Measurements from ENCODE around the gene LRRC75A.

The LRRC75A gene

GRCh38 chr17:16507918-16508533 is 16.0 kb upstream of the LRRC75A start:
- TF ChIP-seq, protein P1, sequence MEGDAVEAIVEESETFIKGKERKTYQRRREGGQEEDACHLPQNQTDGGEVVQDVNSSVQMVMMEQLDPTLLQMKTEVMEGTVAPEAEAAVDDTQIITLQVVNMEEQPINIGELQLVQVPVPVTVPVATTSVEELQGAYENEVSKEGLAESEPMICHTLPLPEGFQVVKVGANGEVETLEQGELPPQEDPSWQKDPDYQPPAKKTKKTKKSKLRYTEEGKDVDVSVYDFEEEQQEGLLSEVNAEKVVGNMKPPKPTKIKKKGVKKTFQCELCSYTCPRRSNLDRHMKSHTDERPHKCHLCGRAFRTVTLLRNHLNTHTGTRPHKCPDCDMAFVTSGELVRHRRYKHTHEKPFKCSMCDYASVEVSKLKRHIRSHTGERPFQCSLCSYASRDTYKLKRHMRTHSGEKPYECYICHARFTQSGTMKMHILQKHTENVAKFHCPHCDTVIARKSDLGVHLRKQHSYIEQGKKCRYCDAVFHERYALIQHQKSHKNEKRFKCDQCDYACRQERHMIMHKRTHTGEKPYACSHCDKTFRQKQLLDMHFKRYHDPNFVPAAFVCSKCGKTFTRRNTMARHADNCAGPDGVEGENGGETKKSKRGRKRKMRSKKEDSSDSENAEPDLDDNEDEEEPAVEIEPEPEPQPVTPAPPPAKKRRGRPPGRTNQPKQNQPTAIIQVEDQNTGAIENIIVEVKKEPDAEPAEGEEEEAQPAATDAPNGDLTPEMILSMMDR (IDR thresholded peaks at IDR 0.05; ENCODE audit: extremely low read depth, insufficient read depth, missing control alignments) = no peak
- DNase-seq (ENCODE audit: low spot score) = no peak
- in situ Hi-C loops (cut with MboI; ENCODE audit: low pct_unique_long_range_greater_than_20kb, low sequenced_read_pairs, unreplicated experiment) = no loop called here

- in situ Hi-C loops (cut with MboI; ENCODE audit: low pct_unique_long_range_greater_than_20kb, low sequenced_read_pairs, unreplicated experiment) = no loop called here
- TF ChIP-seq, protein P1 (IDR thresholded peaks at IDR 0.05; ENCODE audit: extremely low read depth, insufficient read depth, missing control alignments) = no peak
- no peak for DNase-seq (ENCODE audit: low spot score)
Observed at GRCh38 chr17:16506188-16506587, 14.2 kb upstream of the LRRC75A start.

DNA sequence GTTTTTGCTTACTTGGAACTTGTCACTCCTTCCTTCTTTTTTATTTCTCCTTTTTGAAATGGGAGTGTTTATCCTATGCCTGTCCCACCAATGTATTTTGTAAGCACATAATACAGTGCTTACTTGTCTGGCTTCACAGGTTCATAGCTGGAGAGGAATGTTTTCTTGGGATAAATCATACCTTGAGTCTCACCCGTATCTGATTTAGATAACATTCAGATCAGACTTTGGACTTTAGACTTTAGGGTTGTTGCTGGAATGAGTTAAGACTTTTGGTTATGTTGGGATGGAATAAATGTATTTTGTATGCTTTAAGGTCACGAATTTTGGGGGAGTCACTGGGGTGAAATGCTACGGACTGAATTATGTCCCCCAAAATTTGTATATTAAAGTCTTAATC is 13.0 kb upstream of the LRRC75A start:
- no peak for DNase-seq (ENCODE audit: low spot score)
- in situ Hi-C loops (cut with MboI; ENCODE audit: low pct_unique_long_range_greater_than_20kb, low sequenced_read_pairs, unreplicated experiment) = no loop called here
- TF ChIP-seq, protein P1 (IDR thresholded peaks at IDR 0.05; ENCODE audit: extremely low read depth, insufficient read depth, missing control alignments) = no peak

DNA sequence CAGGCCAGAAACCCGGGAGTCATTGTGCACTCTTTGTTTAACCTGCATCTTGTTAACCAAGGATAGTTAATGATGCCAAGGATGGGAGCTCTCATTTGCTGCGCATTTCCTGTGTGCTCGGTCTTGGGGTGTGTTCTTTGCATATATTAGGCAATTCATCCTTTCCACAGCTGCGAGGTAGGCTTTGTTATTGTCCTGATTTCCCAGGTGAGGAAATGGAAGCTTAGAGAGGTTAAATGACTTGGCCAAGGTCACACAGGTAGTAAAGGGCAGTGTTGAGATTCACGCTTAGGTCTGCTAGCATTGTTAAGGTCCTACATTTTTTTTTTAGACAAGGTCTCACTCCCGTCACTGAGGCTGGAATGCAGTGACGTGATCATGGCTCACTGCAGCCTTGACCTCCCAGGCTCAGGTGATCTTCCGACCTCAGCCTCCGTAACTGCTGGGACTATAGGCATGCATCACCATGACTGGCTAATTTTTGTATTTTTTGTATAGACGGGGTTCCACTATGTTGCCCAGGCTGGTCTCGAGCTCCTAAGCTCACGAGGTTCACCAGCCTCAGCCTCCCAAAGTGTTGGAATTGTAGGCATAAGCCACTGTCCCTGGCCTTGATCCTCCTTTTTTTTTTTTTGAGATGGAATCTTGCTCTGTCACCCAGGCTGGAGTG is 5.0 kb upstream of the LRRC75A start:
- in situ Hi-C loops (cut with MboI; ENCODE audit: low pct_unique_long_range_greater_than_20kb, low sequenced_read_pairs, unreplicated experiment) = no loop called here
- TF ChIP-seq, protein P1 (IDR thresholded peaks at IDR 0.05; ENCODE audit: extremely low read depth, insufficient read depth, missing control alignments) = no peak
- no peak for DNase-seq (ENCODE audit: low spot score)

DNA sequence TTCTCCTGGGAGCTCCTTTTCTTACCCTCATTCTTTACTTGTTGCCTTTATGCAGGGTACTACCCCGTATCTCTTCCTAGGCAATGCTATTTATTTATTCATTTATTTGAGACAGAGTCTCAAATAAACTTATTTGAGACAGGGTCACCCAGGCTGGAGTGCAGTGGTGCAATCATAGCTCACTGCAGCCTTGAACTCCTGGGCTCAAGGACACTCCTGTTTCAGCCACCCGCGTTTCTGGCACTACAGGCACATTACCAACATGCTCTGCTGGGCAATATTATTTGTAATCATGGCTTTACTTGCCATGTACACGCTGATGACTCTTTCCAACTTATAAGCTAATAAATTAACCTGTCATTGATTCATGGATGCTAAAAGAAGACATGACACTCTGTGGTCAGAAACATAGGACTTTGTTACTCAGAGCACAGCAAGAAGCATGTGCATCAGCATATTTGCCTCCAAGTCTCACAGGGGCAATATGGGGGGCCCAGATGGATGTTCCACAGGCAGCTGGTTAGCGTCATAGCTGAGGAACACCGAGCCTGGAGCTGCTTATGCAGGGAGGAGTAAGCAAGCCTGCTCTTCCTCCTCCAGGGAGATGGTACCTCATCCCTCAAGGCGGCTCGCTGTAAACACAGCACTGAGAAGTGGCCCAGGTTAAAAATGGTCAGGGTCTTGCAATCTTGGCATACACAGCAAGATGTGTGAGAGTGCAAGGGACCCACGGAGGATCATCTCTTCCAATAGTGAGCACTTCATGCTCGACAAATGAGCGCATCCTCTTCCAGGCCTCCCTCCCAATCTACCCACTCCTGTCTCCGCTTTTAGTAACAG is 4.2 kb upstream of the LRRC75A start:
- no peak for DNase-seq (ENCODE audit: low spot score)
- in situ Hi-C loops (cut with MboI; ENCODE audit: low pct_unique_long_range_greater_than_20kb, low sequenced_read_pairs, unreplicated experiment) = no loop called here
- TF ChIP-seq, protein P1 (IDR thresholded peaks at IDR 0.05; ENCODE audit: extremely low read depth, insufficient read depth, missing control alignments) = no peak

DNA sequence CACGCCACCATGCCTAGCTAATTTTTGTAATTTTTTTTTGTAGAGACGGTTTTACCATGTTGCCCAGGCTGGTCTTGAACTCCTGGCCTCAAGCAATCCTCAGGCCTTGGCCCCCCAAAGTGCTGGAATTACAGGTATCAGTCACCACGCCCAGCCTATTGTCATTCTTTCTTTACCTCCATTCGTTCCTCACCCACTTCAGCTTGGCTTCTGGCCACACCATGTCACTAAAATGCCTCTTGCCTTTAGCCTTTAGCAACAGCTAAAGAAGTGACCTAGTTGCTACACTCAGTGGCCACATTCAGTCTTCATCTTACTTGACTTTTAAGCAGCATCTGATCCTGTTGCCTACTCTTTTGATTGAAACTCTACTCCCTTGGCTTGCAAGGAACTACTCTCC is 3.6 kb upstream of the LRRC75A start:
- TF ChIP-seq, protein P1 (IDR thresholded peaks at IDR 0.05; ENCODE audit: extremely low read depth, insufficient read depth, missing control alignments) = no peak
- in situ Hi-C loops (cut with MboI; ENCODE audit: low pct_unique_long_range_greater_than_20kb, low sequenced_read_pairs, unreplicated experiment) = no loop called here
- DNase-seq (ENCODE audit: low spot score) = no peak

Measured in GM13977 (cell line).